GM12874 (cell line): ENCODE results near the gene AHCYL1.

Experiments used
- TF ChIP-seq, protein P1 (sequence below): IDR thresholded peaks from 2 replicates; pipeline ENCODE4 v1.5.1; 2011; ENCODE audit warnings: low read depth, mild to moderate bottlenecking, control low read depth, low read length, moderate library complexity; ENCODE audit not compliant: insufficient read depth

Gene AHCYL1

DNA sequence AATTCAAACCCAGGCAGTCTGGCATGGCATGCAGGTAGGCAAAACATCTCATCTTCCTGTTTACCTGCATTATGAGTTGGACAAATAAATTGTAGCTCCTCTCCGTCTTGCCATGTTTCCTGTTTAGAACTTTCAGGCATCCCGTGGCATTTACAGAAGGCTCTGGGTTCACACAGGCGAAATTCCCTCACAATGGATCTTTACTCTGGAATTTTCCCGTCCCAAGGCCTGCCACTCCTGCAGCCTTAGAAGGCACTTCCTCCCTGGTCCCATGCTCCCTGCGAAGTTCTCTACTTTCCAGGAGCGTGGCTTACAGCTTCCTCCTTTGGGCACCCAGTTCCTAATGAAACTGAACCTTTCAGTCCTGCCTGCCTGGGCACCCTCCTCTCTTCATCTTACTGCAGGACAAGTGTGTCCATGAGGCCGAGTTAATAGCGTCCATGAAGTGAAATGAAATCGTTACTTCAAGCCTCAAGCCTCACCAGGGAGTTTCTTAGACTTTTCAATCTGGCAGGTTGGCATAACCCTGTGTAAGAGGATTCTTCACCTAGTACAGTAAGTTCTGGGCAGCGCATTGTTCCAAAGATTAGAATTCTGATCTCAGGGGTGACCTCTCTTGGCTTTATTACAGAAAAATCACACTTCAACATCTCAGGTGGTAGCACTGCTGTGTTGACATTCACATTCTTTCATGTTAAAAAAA, 36.8 kb upstream of the AHCYL1 start:
- TF ChIP-seq, protein P1, sequence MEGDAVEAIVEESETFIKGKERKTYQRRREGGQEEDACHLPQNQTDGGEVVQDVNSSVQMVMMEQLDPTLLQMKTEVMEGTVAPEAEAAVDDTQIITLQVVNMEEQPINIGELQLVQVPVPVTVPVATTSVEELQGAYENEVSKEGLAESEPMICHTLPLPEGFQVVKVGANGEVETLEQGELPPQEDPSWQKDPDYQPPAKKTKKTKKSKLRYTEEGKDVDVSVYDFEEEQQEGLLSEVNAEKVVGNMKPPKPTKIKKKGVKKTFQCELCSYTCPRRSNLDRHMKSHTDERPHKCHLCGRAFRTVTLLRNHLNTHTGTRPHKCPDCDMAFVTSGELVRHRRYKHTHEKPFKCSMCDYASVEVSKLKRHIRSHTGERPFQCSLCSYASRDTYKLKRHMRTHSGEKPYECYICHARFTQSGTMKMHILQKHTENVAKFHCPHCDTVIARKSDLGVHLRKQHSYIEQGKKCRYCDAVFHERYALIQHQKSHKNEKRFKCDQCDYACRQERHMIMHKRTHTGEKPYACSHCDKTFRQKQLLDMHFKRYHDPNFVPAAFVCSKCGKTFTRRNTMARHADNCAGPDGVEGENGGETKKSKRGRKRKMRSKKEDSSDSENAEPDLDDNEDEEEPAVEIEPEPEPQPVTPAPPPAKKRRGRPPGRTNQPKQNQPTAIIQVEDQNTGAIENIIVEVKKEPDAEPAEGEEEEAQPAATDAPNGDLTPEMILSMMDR = no peak

DNA sequence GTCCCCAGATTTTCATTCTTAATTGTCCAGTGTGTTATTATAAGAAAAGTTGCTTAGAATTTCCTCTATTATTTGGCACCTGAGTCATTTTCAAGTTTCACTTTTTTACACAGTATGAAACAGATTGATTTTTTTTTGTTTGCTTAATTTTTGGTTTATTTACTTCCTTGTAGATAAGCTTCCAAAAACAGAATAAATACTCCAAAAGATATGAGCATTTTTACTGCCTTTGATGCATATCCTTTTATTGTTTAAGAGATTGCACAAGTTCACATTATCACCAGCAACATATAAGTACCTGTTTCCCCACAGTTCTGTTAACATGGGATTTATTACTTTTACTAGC, 36.3 kb upstream of the AHCYL1 start:
- TF ChIP-seq, protein P1 = no peak

DNA sequence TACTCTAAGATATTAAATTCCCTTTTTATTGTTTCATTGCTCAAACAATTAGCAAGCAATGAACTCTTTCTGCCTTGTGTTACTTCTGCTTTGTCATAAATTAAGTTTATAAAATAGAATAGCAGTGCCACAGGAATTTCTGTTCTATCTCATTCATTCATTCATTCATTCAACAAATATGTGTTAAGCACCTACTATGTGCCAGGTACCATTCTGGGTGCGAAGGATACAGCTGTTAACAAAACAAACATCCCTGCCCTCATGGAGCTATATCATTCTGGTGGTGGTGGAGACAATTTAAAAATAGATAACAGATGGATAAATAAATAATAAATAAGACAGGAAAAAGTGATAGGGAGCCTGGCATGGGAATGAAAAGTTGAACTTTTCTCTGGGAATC, 34.5 kb upstream of the AHCYL1 start:
- TF ChIP-seq, protein P1 = no peak

- TF ChIP-seq, protein P1 = no peak
Observed at GRCh38 chr1:109950509-109950908, 34.1 kb upstream of the AHCYL1 start.

- TF ChIP-seq, protein P1 = no peak
Observed at GRCh38 chr1:109954041-109954512, 30.5 kb upstream of the AHCYL1 start.

GRCh38 chr1:109959632-109959973, 25.0 kb upstream of the AHCYL1 start:
- TF ChIP-seq, protein P1 = no peak

GRCh38 chr1:109959974-109960744, 24.4 kb upstream of the AHCYL1 start:
- TF ChIP-seq, protein P1 = no peak
